G401 (cell line): ENCODE data around the gene CXCR5. TPM values are rescaled to one million over a fixed set of nuclear protein-coding genes. Genes with fewer than 3 reads are reported as not detected.
A peak's percentile ranks its signal among the peaks of the same experiment; 100 is the strongest.

Source experiments
- DNase-seq: peaks from one replicate; pipeline ENCODE4 v3.0.0-alpha.2; 2015; ENCODE audit warnings: low spot score
- in situ Hi-C: cut with HindIII; loops from 2 replicates; pipeline ENCODE4 v1.10.0; 2016; ENCODE audit warnings: low sequenced_read_pairs, mixed read lengths
- total RNA-seq: library from RNA; depleted of rRNA; stranded (reverse); fragments of >200 nt; shearing (Covaris generic); gene quantifications from 2 replicates; pipeline ENCODE4 v1.2.3, GENCODE V29; 2014

Gene CXCR5
- total RNA-seq, 1 experiment from 2014 or later: not detected

DNA sequence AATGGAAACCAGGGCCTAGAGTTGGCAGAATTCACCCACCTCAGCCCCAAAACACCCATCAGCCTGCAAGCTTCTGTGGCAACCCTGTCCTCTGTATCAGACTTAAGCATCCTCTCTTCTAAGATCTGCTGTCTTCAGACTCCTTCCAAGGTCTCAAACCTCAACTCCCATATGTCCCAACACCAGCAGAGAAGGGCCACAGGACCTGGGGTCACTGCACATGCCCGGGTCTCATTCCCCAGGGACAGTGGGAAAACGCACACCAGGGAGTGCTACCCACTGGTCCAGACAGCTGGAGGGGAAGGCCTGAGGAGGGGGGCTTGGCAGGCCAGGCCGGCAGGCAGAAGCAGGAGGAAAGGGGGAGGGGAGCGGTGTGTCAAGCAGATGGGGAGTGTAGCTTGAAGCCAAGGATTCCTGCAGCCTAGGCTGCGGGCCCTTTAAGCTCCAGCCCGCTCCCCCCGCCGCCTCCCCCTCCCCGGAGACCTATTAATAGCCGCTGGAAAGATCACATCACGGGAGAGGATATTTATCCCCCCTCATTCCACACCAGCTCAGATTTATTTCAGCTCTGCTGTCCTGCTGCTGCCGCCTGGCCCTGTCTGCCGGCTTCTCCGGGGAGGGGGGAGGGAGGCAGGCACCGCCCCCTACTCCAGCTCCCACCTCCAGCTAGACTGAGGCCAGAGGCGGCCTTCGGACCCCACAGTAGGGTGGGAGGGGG, 25.4 kb downstream of the CXCR5 start:
- DNase-seq: peak; percentile 88

DNA sequence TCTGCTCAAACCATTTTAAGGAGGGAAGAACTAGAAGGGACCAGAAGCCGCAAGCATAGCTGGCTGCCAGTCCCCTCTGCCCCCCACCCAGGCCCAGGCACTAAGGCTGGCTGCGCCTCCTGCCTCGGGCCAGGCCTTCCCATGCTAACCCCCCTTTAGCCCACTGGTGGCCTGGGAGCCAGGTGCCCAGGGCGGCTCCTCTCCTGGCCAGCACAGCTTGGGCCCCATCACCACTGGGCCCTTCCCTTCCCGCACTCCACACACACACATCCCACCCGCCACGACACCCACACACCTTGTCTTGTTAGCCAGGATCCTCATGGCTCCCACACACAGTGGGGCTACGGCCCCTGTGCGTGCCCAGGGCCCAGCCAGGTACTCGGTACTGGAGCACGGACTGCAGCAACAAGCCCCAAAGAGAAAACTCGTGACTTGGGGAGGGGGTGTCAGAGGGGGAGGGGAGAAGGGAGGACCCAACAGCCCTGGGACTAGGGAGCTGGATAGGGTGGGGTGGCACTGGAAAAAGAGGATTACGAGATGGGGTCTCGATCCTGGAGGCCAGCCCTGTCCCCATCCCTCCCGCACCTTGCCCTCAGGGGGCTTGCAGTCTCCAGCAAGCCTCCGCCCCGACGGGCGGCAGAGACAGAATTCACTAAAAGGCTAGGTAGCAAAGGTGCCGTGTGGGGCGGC, 26.1 kb downstream of the CXCR5 start:
- in situ Hi-C loops: no loop called here
- DNase-seq: no peak

More for the DNA sequence above, 25.4 kb downstream of the CXCR5 start:
- in situ Hi-C loops: no loop called here

DNA sequence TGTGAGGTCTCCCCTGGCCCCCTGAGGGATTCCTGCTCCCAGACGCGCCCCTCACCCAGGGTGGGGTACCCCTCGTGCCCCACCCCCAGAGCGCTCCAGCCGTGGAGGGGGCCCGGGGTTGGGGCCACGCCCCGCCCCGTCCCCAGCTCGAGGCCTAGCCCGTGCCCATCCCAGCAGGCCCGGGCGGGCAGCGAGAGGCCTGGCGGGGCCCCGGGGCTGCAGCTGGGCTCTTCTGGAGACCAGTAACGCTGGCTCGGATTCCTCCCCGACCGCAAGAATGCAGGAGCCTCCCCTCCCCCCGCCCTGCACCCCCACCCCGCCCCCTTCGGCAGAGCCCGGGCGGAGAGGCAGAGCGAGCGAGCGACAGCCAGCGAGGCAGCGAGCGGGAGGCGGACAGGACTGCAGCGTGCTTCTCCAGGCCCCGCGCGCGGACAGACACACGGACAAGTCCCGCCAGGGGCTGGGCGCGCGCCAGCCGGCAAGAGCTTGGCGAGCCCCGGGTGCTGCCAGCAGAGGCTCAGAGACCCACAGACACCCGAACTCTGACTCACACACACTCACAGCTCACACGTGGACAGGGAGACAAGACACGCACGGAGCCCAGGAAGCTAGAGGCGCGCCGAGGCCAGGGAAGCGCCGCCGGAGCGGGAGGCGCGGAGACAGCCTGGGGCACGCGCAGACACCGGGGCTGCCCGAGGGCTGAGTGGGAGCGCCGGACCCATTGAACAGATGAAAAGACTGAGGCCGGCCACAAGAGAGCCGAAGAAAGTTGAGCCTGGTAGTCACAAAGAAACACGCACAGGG, 26.8 kb downstream of the CXCR5 start:
- in situ Hi-C loops: no loop called here

DNA sequence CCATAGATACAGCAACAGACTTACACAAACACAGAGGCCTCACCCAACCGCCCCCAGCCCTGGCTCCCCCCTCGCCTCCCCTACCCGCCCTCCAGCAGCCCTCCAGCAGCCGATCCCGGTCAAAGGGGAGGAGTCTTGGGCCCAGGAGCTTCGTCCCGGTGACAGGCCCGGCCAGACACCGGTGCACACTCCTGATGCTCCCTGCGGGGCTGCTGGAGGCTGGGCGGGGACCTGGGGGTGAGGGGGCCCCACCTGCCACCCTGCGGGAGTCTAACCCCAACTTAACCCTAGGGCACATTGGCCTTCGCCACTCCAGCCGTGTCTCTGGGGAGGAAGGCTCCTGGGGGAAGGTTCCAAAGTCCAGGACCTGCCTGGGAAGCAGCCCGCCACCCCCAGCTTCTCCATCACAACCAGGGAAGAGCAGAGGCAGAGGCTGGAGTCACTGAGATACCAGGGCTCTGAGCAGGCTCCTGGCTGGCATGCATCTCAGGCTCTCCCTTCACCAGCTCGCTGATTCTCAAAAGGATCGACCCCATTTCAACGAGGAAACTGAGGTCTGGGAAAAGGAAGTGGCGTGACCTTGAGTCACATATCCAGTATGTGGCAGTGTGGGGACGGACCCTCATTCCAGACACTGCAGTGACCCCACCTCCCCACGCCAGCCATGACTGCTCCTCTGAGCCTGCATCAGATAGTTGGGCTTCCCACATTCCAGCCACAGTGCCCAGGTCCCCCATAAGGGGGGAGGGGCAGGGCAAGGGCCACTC, 27.6 kb downstream of the CXCR5 start:
- in situ Hi-C loops: no loop called here
- peak; percentile 47 for DNase-seq

More for the DNA sequence above, 26.8 kb downstream of the CXCR5 start:
- DNase-seq: peak; percentile 48

GRCh38 chr11:118911880-118912741, 28.4 kb downstream of the CXCR5 start:
- DNase-seq: peak; percentile 71
- in situ Hi-C loops: no loop called here

DNA sequence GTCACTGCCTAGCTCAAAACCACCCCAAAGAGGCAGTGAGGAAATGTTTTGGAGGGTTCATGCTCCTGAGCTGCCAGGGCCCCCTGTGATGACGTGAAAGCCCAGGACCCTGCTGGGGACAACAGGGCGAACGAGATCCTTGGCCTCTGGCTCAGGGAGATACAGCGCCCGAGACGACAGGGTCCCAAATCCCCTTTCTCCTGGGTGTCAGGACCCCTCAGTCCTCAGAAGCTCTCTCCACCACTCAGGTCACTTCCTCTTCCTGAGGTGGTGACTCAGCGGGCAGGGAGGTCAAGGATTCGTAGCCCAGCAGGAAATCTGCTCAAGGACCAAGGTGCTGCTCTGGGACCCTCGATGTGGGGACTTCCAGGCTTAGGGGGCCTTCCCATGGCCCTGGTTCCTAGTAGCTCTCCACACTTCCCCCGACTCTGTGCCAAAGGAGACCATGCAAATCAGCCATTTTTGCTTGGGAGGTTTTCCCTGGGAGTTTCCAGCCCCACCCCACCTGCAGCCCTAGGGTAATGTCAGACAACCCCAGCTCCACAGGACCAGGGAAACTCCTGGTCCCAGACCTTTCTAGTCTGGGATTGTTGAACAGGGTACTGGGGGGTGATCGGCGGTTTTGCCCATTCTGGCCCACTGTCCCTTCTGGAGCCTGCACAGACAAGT, 29.2 kb downstream of the CXCR5 start:
- DNase-seq: no peak

DNA sequence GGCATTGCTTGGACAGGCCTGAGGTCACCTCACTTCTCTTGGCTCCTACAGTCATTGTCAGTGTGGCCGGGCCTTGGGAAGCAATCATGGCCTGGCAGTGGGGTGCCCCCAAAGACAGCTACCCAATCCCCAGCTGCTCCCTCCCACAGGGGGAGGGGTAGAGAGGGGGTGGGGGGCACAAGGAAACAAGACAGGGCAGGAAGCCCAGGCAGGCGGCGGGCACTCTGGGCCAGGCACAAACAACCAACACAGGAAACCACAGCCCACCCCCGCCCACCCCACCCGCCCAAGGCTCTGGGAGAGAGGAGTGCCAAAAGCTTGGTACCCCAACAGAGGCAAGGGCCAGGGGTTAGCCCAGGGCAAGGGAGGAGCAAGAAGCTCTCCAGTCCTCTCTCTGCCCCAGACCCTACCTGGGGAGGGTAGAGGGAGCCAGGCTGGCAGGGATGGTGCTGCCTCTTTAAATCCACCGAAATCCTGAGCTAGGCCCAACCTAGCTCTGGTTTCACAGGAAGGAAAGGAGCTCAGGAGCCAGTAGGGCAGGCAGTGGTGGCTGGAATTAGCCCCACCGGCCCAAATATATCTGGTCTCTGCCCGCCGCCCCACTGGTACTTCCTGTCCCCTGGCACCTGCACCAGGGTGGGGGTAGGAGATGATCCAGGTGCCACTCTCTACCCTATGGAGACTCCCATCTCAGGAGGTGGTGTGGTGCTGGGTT, 29.9 kb downstream of the CXCR5 start:
- in situ Hi-C loops: no loop called here
- peak; percentile 42 for DNase-seq

More for the DNA sequence above, 29.2 kb downstream of the CXCR5 start:
- in situ Hi-C loops: no loop called here

GRCh38 chr11:118914178-118914918, 30.7 kb downstream of the CXCR5 start:
- peak; percentile 52 for DNase-seq
- in situ Hi-C loops: no loop called here

- peak; percentile 10 for DNase-seq
- in situ Hi-C loops: no loop called here
These were observed 31.3 kb downstream of the CXCR5 start for GRCh38 chr11:118914987-118915386.

DNA sequence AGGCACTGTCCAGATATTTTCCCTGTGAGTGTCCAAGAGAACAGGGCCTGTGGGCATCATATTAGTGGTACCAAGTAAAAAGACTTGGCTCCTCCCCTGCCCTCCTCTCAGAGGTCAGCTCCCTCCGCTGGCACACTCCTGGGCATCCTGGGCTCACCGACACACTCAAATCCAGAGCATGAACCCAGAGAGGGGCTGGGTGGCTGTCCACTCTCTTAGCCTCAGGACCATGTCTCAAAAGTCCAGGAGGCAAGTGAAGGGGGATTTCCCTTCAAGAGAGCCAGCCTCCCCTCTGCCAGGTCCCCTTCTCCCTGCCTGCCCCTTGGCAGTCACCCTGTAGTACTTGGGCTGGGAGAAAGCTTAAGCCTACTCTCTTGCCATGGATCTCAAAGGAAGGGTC, 31.7 kb downstream of the CXCR5 start:
- DNase-seq: peak; percentile 20
- in situ Hi-C loops: no loop called here

DNA sequence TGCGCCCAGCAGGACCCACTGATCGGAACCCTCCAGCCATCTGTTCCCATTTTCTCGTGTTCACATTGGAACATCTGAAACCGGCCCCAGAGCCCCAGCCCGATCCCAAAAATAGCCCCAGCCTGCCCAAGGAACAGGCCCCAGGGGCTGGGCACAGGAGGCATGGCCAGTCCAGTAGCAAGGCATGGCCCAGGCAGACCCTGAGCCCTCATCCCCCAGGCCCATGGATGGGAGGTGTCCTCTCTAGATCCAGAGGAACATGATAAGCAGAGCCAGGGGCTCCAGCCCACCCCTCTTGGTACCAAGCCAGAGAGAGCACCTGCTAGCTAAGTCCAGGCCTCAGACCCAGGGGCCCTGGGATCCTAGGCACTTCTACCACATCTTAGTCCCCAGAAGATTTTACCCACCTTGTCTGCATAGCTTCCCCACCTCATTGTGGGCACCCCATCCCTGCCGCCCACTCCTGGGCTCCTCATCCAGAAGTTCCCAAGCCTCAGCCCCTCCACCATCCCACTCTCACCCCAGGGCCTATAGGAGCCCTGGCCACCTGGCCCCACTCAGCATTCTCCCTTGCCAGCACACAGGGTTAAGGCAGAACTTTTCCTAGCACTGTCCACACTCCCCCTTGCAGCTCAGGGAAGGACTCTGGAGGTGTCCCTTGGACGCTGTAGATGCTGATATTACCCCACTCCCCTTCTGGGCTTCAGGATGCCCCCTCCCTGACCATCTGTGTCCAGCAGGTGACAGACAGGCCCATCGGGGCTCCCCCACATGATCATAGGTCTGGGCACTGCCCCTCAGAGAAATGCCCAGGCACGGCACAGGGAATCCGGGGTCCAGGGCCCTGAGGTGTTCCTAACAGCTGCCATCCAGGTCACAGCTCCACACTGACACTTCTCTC, 32.5 kb downstream of the CXCR5 start:
- in situ Hi-C loops: no loop called here
- DNase-seq: peak; percentile 79

DNA sequence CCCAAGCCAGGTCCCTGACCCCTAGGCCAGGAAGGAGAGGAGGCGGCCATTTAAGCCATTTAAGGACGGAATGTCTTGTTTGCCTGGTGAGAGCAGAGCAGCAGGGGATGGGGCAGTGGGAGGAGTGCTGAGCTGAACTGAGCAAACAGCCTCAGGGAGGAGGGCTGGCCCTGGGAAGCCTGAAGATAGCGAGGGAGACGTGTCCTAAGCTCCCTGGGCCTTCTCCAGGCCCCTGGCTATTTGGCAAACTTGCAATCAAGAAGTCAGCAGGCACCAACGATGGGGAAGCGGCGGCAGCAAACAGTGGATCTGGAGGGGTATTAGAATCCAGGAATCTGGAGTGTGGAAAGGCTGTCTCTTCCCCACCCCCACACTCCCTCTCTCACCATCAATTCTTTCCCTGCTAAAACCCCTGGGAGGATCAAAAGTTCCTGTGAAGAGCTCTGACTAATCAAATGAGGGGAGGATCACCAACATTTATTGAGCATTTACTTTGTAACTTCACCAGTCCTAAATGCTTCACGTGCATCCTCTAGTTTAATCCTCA, 33.2 kb downstream of the CXCR5 start:
- DNase-seq: peak; percentile 63
- in situ Hi-C loops: no loop called here

- in situ Hi-C loops: no loop called here
- DNase-seq: no peak
These were observed 33.9 kb downstream of the CXCR5 start for GRCh38 chr11:118917481-118918127.

- DNase-seq: peak; percentile 53
- in situ Hi-C loops: no loop called here
These were observed 34.5 kb downstream of the CXCR5 start for GRCh38 chr11:118918128-118918685.
